Measurements from ENCODE around the gene OLFML2B.

DNA sequence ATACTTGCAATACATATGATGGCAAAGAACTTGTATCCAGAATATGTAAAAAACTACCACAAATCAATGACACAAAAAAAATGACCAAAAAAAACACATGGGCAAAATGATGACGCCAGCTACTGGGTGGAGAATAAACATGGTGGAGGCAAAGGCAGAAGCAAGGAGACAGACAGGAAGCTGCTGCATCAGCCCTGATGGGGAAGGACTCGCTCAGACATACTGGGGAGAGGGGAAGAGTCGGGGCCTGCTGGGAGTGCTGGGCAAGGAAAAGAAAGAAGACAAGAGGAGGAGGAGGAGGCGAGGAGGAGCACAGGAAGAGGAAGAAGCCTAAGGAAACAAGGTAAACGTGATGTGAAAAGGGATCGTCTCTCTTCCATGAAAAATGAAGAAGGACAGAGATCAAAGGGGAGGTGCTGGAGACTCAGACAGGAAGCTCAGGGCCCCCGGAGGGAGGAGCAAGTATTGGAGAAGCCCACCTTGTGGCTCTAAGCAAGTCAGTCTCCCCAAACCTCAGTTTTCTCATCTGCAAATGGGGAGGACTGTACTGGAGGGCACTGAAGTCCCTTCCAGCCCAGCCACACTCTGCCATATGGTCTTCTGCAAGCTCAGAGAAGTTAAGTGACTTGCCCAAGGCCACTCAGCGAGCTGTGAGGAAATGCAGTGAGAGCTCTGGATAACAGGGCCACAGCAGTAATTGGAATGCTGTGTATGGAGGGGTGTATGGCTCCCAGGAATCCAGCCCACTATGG is 24.2 kb downstream of the OLFML2B start:
- TF ChIP-seq, protein P1, sequence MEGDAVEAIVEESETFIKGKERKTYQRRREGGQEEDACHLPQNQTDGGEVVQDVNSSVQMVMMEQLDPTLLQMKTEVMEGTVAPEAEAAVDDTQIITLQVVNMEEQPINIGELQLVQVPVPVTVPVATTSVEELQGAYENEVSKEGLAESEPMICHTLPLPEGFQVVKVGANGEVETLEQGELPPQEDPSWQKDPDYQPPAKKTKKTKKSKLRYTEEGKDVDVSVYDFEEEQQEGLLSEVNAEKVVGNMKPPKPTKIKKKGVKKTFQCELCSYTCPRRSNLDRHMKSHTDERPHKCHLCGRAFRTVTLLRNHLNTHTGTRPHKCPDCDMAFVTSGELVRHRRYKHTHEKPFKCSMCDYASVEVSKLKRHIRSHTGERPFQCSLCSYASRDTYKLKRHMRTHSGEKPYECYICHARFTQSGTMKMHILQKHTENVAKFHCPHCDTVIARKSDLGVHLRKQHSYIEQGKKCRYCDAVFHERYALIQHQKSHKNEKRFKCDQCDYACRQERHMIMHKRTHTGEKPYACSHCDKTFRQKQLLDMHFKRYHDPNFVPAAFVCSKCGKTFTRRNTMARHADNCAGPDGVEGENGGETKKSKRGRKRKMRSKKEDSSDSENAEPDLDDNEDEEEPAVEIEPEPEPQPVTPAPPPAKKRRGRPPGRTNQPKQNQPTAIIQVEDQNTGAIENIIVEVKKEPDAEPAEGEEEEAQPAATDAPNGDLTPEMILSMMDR (IDR thresholded peaks at IDR 0.05) = no peak
- no peak for TF ChIP-seq POLR2A (IDR thresholded peaks at IDR 0.05)
